IMR-90 (cell line): ENCODE measurements around the gene AMPD3. TPM values are rescaled to one million over a fixed set of nuclear protein-coding genes. Genes with fewer than 3 reads are reported as not detected.

ENCODE experiments used
- ATAC-seq: fragments of 200-7000 bp; cut with Tn5 transposase; 2 replicates; pipeline ENCODE4 v1.9.1; 2020; ENCODE audit warnings: low read depth, mild to moderate bottlenecking, moderate library complexity
- BruUV-seq: library from RNA; stranded (reverse); fragments of 400-500 nt; replicated peaks from 2 replicates; lab custom pipeline; 2021; lab: Mats Ljungman, UMichigan
- CTCF ChIA-PET: fragments of 300-600 bp; formaldehyde crosslinking; extraction: SDS; loops from one replicate; lab custom pipeline; 2021; ENCODE audit warnings: antibody characterized with exemption; lab: Yijun Ruan, JAX
- POLR2A ChIA-PET: fragments of 300-600 bp; sonication (Branson Sonifier 250); formaldehyde crosslinking; loops from one replicate; lab custom pipeline; 2022; ENCODE audit warnings: antibody characterized with exemption; ENCODE audit not compliant: unreplicated experiment; lab: Charles Lee
- DNase-seq: peaks from one replicate; pipeline ENCODE4 v3.0.0; 2013
- H2AFZ ChIP-seq: replicated peaks from 2 replicates; pipeline ENCODE3; 2013; ENCODE audit warnings: low read length, mild to moderate bottlenecking; ENCODE audit not compliant: poor library complexity
- H2AK5ac ChIP-seq: 2 replicates; pipeline ENCODE4 v1.6.1; 2013; ENCODE audit warnings: low read depth, low read length, inconsistent platforms
- H2AK9ac ChIP-seq: replicated peaks from 2 replicates; pipeline ENCODE3; 2013; ENCODE audit warnings: mild to moderate bottlenecking, low read depth, low read length, moderate library complexity; ENCODE audit not compliant: poor library complexity
- H2BK120ac ChIP-seq: 2 replicates; pipeline ENCODE4 v1.6.1; 2013; ENCODE audit warnings: low read depth, low read length, inconsistent platforms
- H2BK15ac ChIP-seq: 3 replicates; pipeline ENCODE4 v1.6.1; 2013; ENCODE audit warnings: low read depth, low read length, inconsistent platforms
- H2BK20ac ChIP-seq: 2 replicates; pipeline ENCODE4 v1.6.1; 2013; ENCODE audit warnings: low read depth, mild to moderate bottlenecking, inconsistent platforms, low read length, moderate library complexity
- H2BK5ac ChIP-seq: 2 replicates; pipeline ENCODE4 v1.6.1; 2013; ENCODE audit warnings: mild to moderate bottlenecking, low read depth, low read length, inconsistent platforms; ENCODE audit not compliant: poor library complexity, severe bottlenecking
- H3K14ac ChIP-seq: replicated peaks from 2 replicates; pipeline ENCODE4 v1.6.1; 2013; ENCODE audit warnings: low read depth, low read length, inconsistent platforms
- H3K18ac ChIP-seq: 2 replicates; pipeline ENCODE4 v1.6.1; 2013; ENCODE audit warnings: low read depth, low read length, control low read depth
- H3K23ac ChIP-seq: 2 replicates; pipeline ENCODE4 v1.6.1; 2013; ENCODE audit warnings: low read depth, low read length, inconsistent platforms
- H3K27ac ChIP-seq: 2 replicates; pipeline ENCODE4 v1.5.1; 2013; ENCODE audit warnings: mild to moderate bottlenecking, control low read depth, low read length; ENCODE audit not compliant: insufficient read depth
- H3K27me3 ChIP-seq: 2 replicates; pipeline ENCODE4 v1.6.1; 2013; ENCODE audit warnings: low read length; ENCODE audit not compliant: control insufficient read depth, insufficient read depth
- H3K36me3 ChIP-seq: 2 replicates; pipeline ENCODE4 v1.6.1; 2013; ENCODE audit warnings: low read length, mixed read lengths; ENCODE audit not compliant: control insufficient read depth, insufficient read depth
- H3K4ac ChIP-seq: 2 replicates; pipeline ENCODE4 v1.6.1; 2013; ENCODE audit warnings: low read depth, low read length, inconsistent platforms
- H3K4me1 ChIP-seq: 2 replicates; pipeline ENCODE4 v1.6.1; 2013; ENCODE audit warnings: low read length, mixed read lengths; ENCODE audit not compliant: control insufficient read depth, insufficient read depth
- H3K4me2 ChIP-seq: 2 replicates; pipeline ENCODE4 v1.6.1; 2013; ENCODE audit warnings: low read depth, mild to moderate bottlenecking, control low read depth, low read length, moderate library complexity
- H3K4me3 ChIP-seq: 2 replicates; pipeline ENCODE4 v1.5.1; 2013; ENCODE audit warnings: low read depth, mild to moderate bottlenecking, control low read depth, low read length, moderate library complexity; ENCODE audit not compliant: insufficient read depth
- H3K56ac ChIP-seq: 2 replicates; pipeline ENCODE4 v1.6.1; 2013; ENCODE audit warnings: low read length, inconsistent platforms; ENCODE audit not compliant: insufficient read depth; ENCODE audit errors: extremely low read depth
- H3K79me1 ChIP-seq, 2 experiments: 2 replicates each; pipeline ENCODE4 v1.6.1; 2013; ENCODE audit warnings: low read length in 2 of 2, inconsistent platforms in 1 of 2, low read depth in 1 of 2
- H3K9ac ChIP-seq: 2 replicates; pipeline ENCODE4 v1.6.1; 2013; ENCODE audit warnings: low read depth, low read length, control low read depth
- H3K9me1 ChIP-seq: 2 replicates; pipeline ENCODE4 v1.6.1; 2013; ENCODE audit warnings: low read length, inconsistent platforms; ENCODE audit not compliant: insufficient read depth
- H3K9me3 ChIP-seq: 2 replicates; pipeline ENCODE4 v1.6.1; 2013; ENCODE audit warnings: low read length; ENCODE audit not compliant: control insufficient read depth, insufficient read depth
- H4K20me1 ChIP-seq: 2 replicates; pipeline ENCODE4 v1.6.1; 2013; ENCODE audit warnings: low read length, inconsistent platforms; ENCODE audit not compliant: insufficient read depth
- H4K5ac ChIP-seq: 2 replicates; pipeline ENCODE4 v1.6.1; 2013; ENCODE audit warnings: mild to moderate bottlenecking, low read depth, low read length, control low read depth
- H4K8ac ChIP-seq, 2 experiments: 2 replicates each; pipeline ENCODE4 v1.6.1; 2013; ENCODE audit warnings: low read depth in 2 of 2, low read length in 2 of 2, control low read depth in 1 of 2, inconsistent platforms in 1 of 2
- H4K91ac ChIP-seq: 2 replicates; pipeline ENCODE4 v1.6.1; 2013; ENCODE audit warnings: low read depth, low read length, inconsistent platforms; ENCODE audit not compliant: insufficient read depth
- BHLHE40 ChIP-seq: fragments of 150-350 bp; IDR thresholded peaks from 2 replicates; pipeline ENCODE4 v1.6.1; 2016; ENCODE audit warnings: mild to moderate bottlenecking, low read depth, low read length
- CEBPB ChIP-seq: IDR thresholded peaks from 2 replicates; pipeline ENCODE4 v1.6.1; 2012; ENCODE audit warnings: low read depth, low read length, improper control_type of control experiment
- CHD1 ChIP-seq: IDR thresholded peaks from 2 replicates; pipeline ENCODE4 v1.6.1; 2012; ENCODE audit warnings: low read depth, low read length, improper control_type of control experiment
- FOS ChIP-seq: fragments of 150-350 bp; IDR thresholded peaks from 2 replicates; pipeline ENCODE4 v1.6.1; 2016; ENCODE audit warnings: low read depth, low read length
- MAFK ChIP-seq: IDR thresholded peaks from 2 replicates; pipeline ENCODE4 v1.6.1; 2012; ENCODE audit warnings: low read depth, low read length, improper control_type of control experiment
- MAZ ChIP-seq: IDR thresholded peaks from 2 replicates; pipeline ENCODE4 v1.6.1; 2012; ENCODE audit warnings: low read depth, mild to moderate bottlenecking, low read length, improper control_type of control experiment, moderate library complexity, borderline replicate concordance
- MXI1 ChIP-seq: IDR thresholded peaks from 2 replicates; pipeline ENCODE4 v1.6.1; 2012; ENCODE audit warnings: low read depth, mild to moderate bottlenecking, low read length, moderate library complexity, borderline replicate concordance
- POLR2A ChIP-seq: IDR thresholded peaks from 2 replicates; pipeline ENCODE4 v1.6.1; 2012; ENCODE audit warnings: mild to moderate bottlenecking, low read depth, low read length
- RAD21 ChIP-seq: IDR thresholded peaks from 2 replicates; pipeline ENCODE4 v1.6.1; 2012; ENCODE audit warnings: low read length, improper control_type of control experiment
- RCOR1 ChIP-seq: IDR thresholded peaks from 2 replicates; pipeline ENCODE4 v1.6.1; 2012; ENCODE audit warnings: mild to moderate bottlenecking, low read length, improper control_type of control experiment; ENCODE audit not compliant: insufficient replicate concordance
- SMC3 ChIP-seq: fragments of 150-350 bp; IDR thresholded peaks from 2 replicates; pipeline ENCODE4 v1.6.1; 2016; ENCODE audit warnings: low read depth, mild to moderate bottlenecking, antibody characterized with exemption, low read length, moderate library complexity
- WGBS, 2 experiments: methylation state at CpG; one replicate each; pipeline versions ENCODE4 v1.1.5 to v1.1.7; 2013; ENCODE audit warnings: missing lambda C conversion rate in 2 of 2; ENCODE audit not compliant: insufficient read length in 1 of 2; ENCODE audit errors: extremely low coverage in 2 of 2; 5-methylcytosine and 5-hydroxymethylcytosine counted together
- dilution Hi-C: fragments of 300-500 bp; cut with HindIII; formaldehyde crosslinking; loops from one replicate; pipeline ENCODE4 v1.14.3; 2018; ENCODE audit warnings: low sequenced_read_pairs; ENCODE audit not compliant: unreplicated experiment
- in situ Hi-C: fragments of 300-500 bp; cut with MboI; formaldehyde crosslinking; loops from 3 replicates; pipeline ENCODE4 v1.14.3; 2019; ENCODE audit warnings: low sequenced_read_pairs, inconsistent platforms, mixed read lengths
- intact Hi-C: fragments of 100-400 bp; cut with micrococcal nuclease; formaldehyde crosslinking; loops from 2 replicates; pipeline ENCODE4 v1.10.0; 2022
- polyA plus RNA-seq, 3 experiments: library from polyadenylated mRNA; depleted of rRNA; stranded (reverse); fragments of >200 nt; gene quantifications; 2 replicates each; pipeline ENCODE4 v1.2.3, GENCODE V29; 2012; ENCODE audit warnings: low replicate concordance in 1 of 3
- total RNA-seq: library from RNA; depleted of rRNA; stranded (reverse); fragments of >200 nt; gene quantifications from 2 replicates; pipeline ENCODE4 v1.2.3, GENCODE V29; 2012
- TF ChIP-seq, protein P1 (sequence below): fragments of 150-350 bp; IDR thresholded peaks from 2 replicates; pipeline ENCODE4 v1.6.1; 2017; ENCODE audit warnings: mild to moderate bottlenecking, antibody characterized with exemption, low read length, low read depth
- TF ChIP-seq, protein P2 (sequence below): conservative IDR thresholded peaks from 2 replicates; pipeline ENCODE4 v1.5.1; 2012; ENCODE audit warnings: mild to moderate bottlenecking, low read depth, low read length, improper control_type of control experiment

AMPD3 gene
- total and polyA plus RNA-seq, 2 of the 4 experiments (the other 2 are of a cell fraction) = 8.6 to 12.1 TPM

DNA sequence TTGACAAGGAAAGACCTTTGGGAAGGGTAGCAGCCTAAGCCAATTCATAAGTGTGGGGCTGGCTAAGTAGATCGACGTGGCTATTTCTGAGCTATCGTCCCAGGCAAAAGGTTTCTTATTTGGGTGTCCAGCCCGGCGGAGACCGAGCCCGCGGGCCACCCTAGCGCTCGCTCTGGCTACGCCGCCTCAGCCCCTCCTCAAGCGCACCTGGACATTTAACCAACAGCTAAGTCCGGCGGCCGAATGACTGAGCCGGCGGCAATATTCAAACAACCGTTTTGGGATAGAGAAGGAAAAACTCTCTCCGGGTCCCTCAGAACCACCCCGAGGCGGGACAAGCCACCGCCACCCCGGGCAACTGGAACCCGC lies 85.5 kb downstream of the AMPD3 start:
- H2BK15ac ChIP-seq = peak overlapping the region; percentile 3; the same call in 1 of the 3 replicates
- peak overlapping the region; percentile 25 to 84; a peak in 2 of 4 replicates for H4K8ac ChIP-seq
- H3K4ac ChIP-seq = peak overlapping the region; percentile 80
- H2AFZ ChIP-seq = peak overlapping the region; percentile 100
- POLR2A ChIA-PET = interaction anchor here (0.6 kb wide), 1 partner anchor 24 kb away, joined by 5 read pairs; no protein-coding TSS in a partner anchor
- no peaks in the 10 kb centered on the region for H3K9me3 ChIP-seq
- peak overlapping the region; percentile 61 for H3K9ac ChIP-seq
- H3K23ac ChIP-seq = peak overlapping the region; percentile 95
- BruUV-seq = no TSS peak
- H2AK9ac ChIP-seq = peak overlapping the region; percentile 13
- no peaks in the 10 kb centered on the region for H3K36me3 ChIP-seq
- ATAC-seq = peak; percentile 46
- dilution Hi-C loops = no loop called here
- 0 out of 2 replicates have a peak overlapping the region, but pooled peaks have one; percentile 1 for H2AK5ac ChIP-seq
- H2BK120ac ChIP-seq = peak overlapping the region; percentile 39
- peak overlapping the region; percentile 85 for H4K5ac ChIP-seq
- H3K4me2 ChIP-seq = peak overlapping the region; percentile 99
- H3K4me1 ChIP-seq = peaks cover 2% of the 10 kb centered on the region
- H3K56ac ChIP-seq = peak overlapping the region; percentile 67
- H2BK5ac ChIP-seq = peak overlapping the region; percentile 51
- H4K20me1 ChIP-seq = no peaks in the 10 kb centered on the region; the same call in 1 of the 2 replicates
- 0% methylated on average over 5 of the region's 25 CpGs; no CpG with 5 or more reads in 1 of the 2 experiments for WGBS, 2 experiments
- H3K79me1 ChIP-seq = peaks cover 22 to 42% of the 10 kb centered on the region in 2 experiments
- H3K9me1 ChIP-seq = peaks cover 7% of the 10 kb centered on the region
- peak; percentile 18 for DNase-seq
- in situ Hi-C loops = no loop called here
- peak overlapping the region; percentile 77 for H3K4me3 ChIP-seq
- H3K27ac ChIP-seq = peak overlapping the region; percentile 77
- no peak overlapping the region for H2BK20ac ChIP-seq
- peak overlapping the region; percentile 17 for H3K18ac ChIP-seq
- no peaks in the 10 kb centered on the region for H3K27me3 ChIP-seq
- CTCF ChIA-PET = interaction anchor here (0.5 to 2.2 kb wide), 19 partner anchors 8 to 1478 kb away, joined by 3 to 10 read pairs (median 3); partner anchors contain the start of gene IRAG1
- H4K91ac ChIP-seq = peak overlapping the region; percentile 38; the same call in 1 of the 2 replicates
- H3K14ac ChIP-seq = peak overlapping the region; percentile 84
- TF ChIP-seq POLR2A (no peak), FOS (no peak), RCOR1 (no peak), SMC3 (no peak), BHLHE40 (no peak), MAZ (no peak), CHD1 (no peak), MAFK (no peak), MXI1 (no peak), CEBPB (no peak), RAD21 (no peak)
- TF ChIP-seq, protein P1, sequence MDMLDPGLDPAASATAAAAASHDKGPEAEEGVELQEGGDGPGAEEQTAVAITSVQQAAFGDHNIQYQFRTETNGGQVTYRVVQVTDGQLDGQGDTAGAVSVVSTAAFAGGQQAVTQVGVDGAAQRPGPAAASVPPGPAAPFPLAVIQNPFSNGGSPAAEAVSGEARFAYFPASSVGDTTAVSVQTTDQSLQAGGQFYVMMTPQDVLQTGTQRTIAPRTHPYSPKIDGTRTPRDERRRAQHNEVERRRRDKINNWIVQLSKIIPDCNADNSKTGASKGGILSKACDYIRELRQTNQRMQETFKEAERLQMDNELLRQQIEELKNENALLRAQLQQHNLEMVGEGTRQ = no peak
- TF ChIP-seq, protein P2, sequence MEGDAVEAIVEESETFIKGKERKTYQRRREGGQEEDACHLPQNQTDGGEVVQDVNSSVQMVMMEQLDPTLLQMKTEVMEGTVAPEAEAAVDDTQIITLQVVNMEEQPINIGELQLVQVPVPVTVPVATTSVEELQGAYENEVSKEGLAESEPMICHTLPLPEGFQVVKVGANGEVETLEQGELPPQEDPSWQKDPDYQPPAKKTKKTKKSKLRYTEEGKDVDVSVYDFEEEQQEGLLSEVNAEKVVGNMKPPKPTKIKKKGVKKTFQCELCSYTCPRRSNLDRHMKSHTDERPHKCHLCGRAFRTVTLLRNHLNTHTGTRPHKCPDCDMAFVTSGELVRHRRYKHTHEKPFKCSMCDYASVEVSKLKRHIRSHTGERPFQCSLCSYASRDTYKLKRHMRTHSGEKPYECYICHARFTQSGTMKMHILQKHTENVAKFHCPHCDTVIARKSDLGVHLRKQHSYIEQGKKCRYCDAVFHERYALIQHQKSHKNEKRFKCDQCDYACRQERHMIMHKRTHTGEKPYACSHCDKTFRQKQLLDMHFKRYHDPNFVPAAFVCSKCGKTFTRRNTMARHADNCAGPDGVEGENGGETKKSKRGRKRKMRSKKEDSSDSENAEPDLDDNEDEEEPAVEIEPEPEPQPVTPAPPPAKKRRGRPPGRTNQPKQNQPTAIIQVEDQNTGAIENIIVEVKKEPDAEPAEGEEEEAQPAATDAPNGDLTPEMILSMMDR = no peak
- intact Hi-C loops = loop anchor here (2.0 kb wide), 1 partner anchor 66 kb away; no protein-coding TSS in a partner anchor
